ENCODE measurements around the gene TM4SF4. TPM values are rescaled to one million over a fixed set of nuclear protein-coding genes. Genes with fewer than 3 reads are reported as not detected.

Gene TM4SF4
- total RNA-seq, 4 donors from 2014 or later, result not detected

DNA sequence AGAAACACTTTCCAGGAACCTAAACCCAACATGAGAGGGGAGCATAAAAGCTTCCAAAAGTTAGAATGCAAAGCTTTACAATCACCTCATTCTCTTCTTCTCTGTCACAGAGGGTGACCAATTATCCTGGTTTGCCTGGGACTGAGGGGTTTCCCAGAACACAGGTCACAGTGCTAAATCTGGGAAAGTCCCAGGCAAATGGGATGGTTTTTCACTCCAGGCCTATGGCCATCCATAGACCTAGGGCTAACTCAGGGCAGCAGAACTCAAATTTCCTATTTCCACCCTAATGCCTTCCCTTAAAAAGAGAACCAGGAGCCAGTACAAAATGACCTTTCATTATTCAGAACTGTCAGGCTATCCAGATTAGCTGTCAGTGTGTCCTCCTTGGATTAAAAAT lies 77.0 kb downstream of the TM4SF4 start:
- H3K27me3 ChIP-seq, result no peaks in the 10 kb centered on the region
- TF ChIP-seq POLR2A (IDR thresholded peaks at IDR 0.05), result no peak
- TF ChIP-seq, protein P1, sequence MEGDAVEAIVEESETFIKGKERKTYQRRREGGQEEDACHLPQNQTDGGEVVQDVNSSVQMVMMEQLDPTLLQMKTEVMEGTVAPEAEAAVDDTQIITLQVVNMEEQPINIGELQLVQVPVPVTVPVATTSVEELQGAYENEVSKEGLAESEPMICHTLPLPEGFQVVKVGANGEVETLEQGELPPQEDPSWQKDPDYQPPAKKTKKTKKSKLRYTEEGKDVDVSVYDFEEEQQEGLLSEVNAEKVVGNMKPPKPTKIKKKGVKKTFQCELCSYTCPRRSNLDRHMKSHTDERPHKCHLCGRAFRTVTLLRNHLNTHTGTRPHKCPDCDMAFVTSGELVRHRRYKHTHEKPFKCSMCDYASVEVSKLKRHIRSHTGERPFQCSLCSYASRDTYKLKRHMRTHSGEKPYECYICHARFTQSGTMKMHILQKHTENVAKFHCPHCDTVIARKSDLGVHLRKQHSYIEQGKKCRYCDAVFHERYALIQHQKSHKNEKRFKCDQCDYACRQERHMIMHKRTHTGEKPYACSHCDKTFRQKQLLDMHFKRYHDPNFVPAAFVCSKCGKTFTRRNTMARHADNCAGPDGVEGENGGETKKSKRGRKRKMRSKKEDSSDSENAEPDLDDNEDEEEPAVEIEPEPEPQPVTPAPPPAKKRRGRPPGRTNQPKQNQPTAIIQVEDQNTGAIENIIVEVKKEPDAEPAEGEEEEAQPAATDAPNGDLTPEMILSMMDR (IDR thresholded peaks at IDR 0.05), result no peak
- no peak for DNase-seq
- no peak overlapping the region for H3K27ac ChIP-seq
- H3K4me1 ChIP-seq, result peaks cover 20 to 73% (median 34%) of the 10 kb centered on the region in 3 donors
- no peaks in the 10 kb centered on the region for H3K36me3 ChIP-seq
- intact Hi-C loops (cut with DNase I), result no loop called here
- H3K4me3 ChIP-seq, result no peak overlapping the region
- no peaks in the 10 kb centered on the region for H3K9me3 ChIP-seq

DNA sequence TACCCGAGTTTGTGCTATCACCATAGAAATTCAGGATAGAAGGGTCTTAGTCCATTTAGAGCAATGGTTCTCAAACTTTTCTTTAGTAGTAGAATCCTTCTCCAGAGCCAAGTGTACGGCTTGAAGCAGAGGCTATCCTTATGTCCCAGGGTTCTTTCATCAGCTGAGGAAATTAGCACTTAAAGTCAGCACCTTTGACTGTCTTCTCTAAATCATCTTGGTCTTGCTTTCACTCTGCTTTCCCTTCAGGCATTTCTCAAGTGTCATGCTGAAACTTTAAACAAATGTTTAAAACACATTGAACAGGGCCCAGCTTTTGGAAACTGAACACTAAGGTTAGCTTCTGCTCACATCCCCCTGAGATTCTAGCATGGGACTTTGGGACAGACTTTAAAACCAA lies 78.2 kb downstream of the TM4SF4 start:
- peaks cover 20 to 63% (median 35%) of the 10 kb centered on the region in 3 donors for H3K4me1 ChIP-seq
- WGBS, 2 donors, result 79 to 87% methylated on average over 2 of the region's 2 CpGs
- TF ChIP-seq, protein P1 (IDR thresholded peaks at IDR 0.05), result no peak
- no peak for TF ChIP-seq POLR2A (IDR thresholded peaks at IDR 0.05)

More for the DNA sequence above, 78.2 kb downstream of the TM4SF4 start:
- no peak for DNase-seq
- intact Hi-C loops (cut with DNase I), result no loop called here
- Histone ChIP-seq H3K27me3 (no peaks in the 10 kb centered on the region), H3K4me3 (no peak overlapping the region), H3K9me3 (no peaks in the 10 kb centered on the region), H3K36me3 (no peaks in the 10 kb centered on the region), H3K27ac (peak overlapping the region in 3 of 4 donors; percentile 56 to 70 (median 58))

Small RNAs within 50 kb of the gene (small RNA-seq; reads per million reads assigned to genes)
- gene AC108751.2, result 0 reads per million in 4 donors
- 0 to 0.18 (median 0.04) reads per million in 4 donors for gene RNU6-1098P

Other genes with a start within 250 kb of the TM4SF4 start
- 1 to 10 TPM in 3 of 4 donors, under 1 TPM in 1; 0.95 to 5.7 (median 1.6) TPM for gene TM4SF18, start 141.1 kb upstream of the TM4SF4 start, total RNA-seq
- gene TM4SF1, start 97.0 kb upstream of the TM4SF4 start, total RNA-seq, result 100 to 1,000 TPM; 153 to 290 (median 169) TPM
- gene WWTR1, start 183.3 kb downstream of the TM4SF4 start, total RNA-seq, result 100 to 1,000 TPM in 1 of 4 donors, 10 to 100 TPM in 3; 35.7 to 116 (median 39.6) TPM

Data from esophagus squamous epithelium (tissue), 5 donors.